ENCODE measurements around the gene DPP7. TPM values are rescaled to one million over a fixed set of nuclear protein-coding genes. Genes with fewer than 3 reads are reported as not detected.
A peak's percentile ranks its signal among the peaks of the same experiment; 100 is the strongest.

The DPP7 gene
- total and polyA plus RNA-seq, 10 of the 15 experiments (the other 5 are each of a cell fraction or from before 2014, with no cell fraction given) = 0.68 to 245 (median 106) TPM

GRCh38 chr9:137095664-137096517 is 18.6 kb downstream of the DPP7 start:
- peak; percentile 61 for DNase-seq (ENCODE audit: low read depth, low spot score)
- peak overlapping the region; percentile 61 for H3K27ac ChIP-seq (ENCODE audit: control insufficient read depth, insufficient read depth)
- no peaks in the 10 kb centered on the region for H3K79me2 ChIP-seq (ENCODE audit: control insufficient read depth, insufficient read depth, low read length)
- intact Hi-C loops (cut with micrococcal nuclease; ENCODE audit: unreplicated experiment) (no loop called here), in situ Hi-C loops (cut with MboI) (no loop called here)
- H3K36me3 ChIP-seq (ENCODE audit: control insufficient read depth in 2 of 2, insufficient read depth in 2 of 2, low read length in 1 of 2) = peaks cover 8 to 23% of the 10 kb centered on the region in 2 experiments; a peak in 3 of 4 replicates
- peak overlapping the region; percentile 61 for H3K4me2 ChIP-seq (ENCODE audit: control insufficient read depth, insufficient read depth)
- no peaks in the 10 kb centered on the region for H3K27me3 ChIP-seq (replicated peaks in 1 of 2; ENCODE audit: control insufficient read depth in 2 of 2, insufficient read depth in 2 of 2, low read length in 1 of 2)
- ChIA-PET CTCF (interaction anchor here (0.6 to 1.7 kb wide), 23 partner anchors 8 to 310 kb away, joined by 3 to 41 read pairs (median 5); partner anchors contain the start of genes DPP7, MAN1B1, RNF224 and SAPCD2), RAD21 (ENCODE audit: unreplicated experiment) (interaction anchor here (0.6 to 2.0 kb wide), 23 partner anchors 8 to 141 kb away, joined by 3 to 32 read pairs (median 5); partner anchors contain the start of genes ANAPC2, DPP7, MAN1B1 and RNF224), POLR2A (interaction anchor here (0.5 to 2.8 kb wide), 21 partner anchors 8 to 145 kb away, joined by 3 to 38 read pairs (median 4); partner anchors contain the start of genes MAN1B1, RNF208, RNF224 and SAPCD2), SMC1A (ENCODE audit: uncharacterized antibody, unreplicated experiment) (interaction anchor here (0.7 to 1.9 kb wide), 15 partner anchors 9 to 129 kb away, joined by 3 to 14 read pairs (median 4); partner anchors contain the start of genes ANAPC2, CYSRT1, MAN1B1 and SAPCD2)
- peak overlapping the region; percentile 49; the same call in 1 of the 2 replicates for H3K4me3 ChIP-seq
- peak overlapping the region; percentile 5; the same call in 1 of the 2 replicates for H3K9ac ChIP-seq (ENCODE audit: control insufficient read depth, insufficient read depth, low read length)
- H2AFZ ChIP-seq (ENCODE audit: control insufficient read depth, low read depth, low read length) = peak overlapping the region; percentile 64
- H3K4me1 ChIP-seq (ENCODE audit: control insufficient read depth, insufficient read depth, low read length) = peaks cover 11% of the 10 kb centered on the region
- H4K20me1 ChIP-seq (ENCODE audit: control insufficient read depth, insufficient read depth) = no peaks in the 10 kb centered on the region
- peak; percentile 97 for FAIRE-seq
- 30% methylated on average over 30 of the region's 30 CpGs for WGBS (ENCODE audit: insufficient coverage, insufficient replicate concordance, low lambda C conversion rate, missing lambda C conversion rate)
- no TSS peak for BruUV-seq (replicated peaks)
- no peaks in the 10 kb centered on the region; the same call in 2 of the 3 replicates for H3K9me3 ChIP-seq (replicated peaks; ENCODE audit: control insufficient read depth, insufficient read depth, low read length)
- ATAC-seq = peak; percentile 99
- TF ChIP-seq BACH1 (IDR thresholded peaks at IDR 0.05; ENCODE audit: borderline replicate concordance) (peak; percentile 24; the same call in 1 of the 2 replicates), SRF (IDR thresholded peaks at IDR 0.05; ENCODE audit: low read depth in 2 of 2, low read length in 2 of 2) (peak in 1 of 2 experiments; percentile 39; a peak in 1 of 4 replicates), CHD2 (IDR thresholded peaks at IDR 0.05; ENCODE audit: borderline replicate concordance, low read depth, low read length) (0 out of 2 replicates have a peak, but pooled peaks have one; percentile 53), HCFC1 (IDR thresholded peaks at IDR 0.05; ENCODE audit: low read length) (0 out of 2 replicates have a peak, but pooled peaks have one; percentile 34), RUNX3 (IDR thresholded peaks at IDR 0.05; ENCODE audit: low read length) (peak; percentile 88), KLF5 (IDR thresholded peaks at IDR 0.05; ENCODE audit: partially characterized antibody) (peak; percentile 49), POU2F2 (IDR thresholded peaks at IDR 0.05; ENCODE audit: borderline replicate concordance, low read depth, low read length) (peak; percentile 41; the same call in 1 of the 3 replicates), NBN (IDR thresholded peaks at IDR 0.05) (peak; percentile 95), ZNF207 (IDR thresholded peaks at IDR 0.05; ENCODE audit: borderline replicate concordance) (peak; percentile 33; the same call in 1 of the 2 replicates), SUZ12 (IDR thresholded peaks at IDR 0.05; ENCODE audit: unreplicated experiment) (no peak), STAT1 (conservative IDR thresholded peaks at IDR 0.05) (0 out of 2 replicates have a peak, but pooled peaks have one; percentile 28), RCOR1 (conservative IDR thresholded peaks at IDR 0.05; ENCODE audit: low read depth, low read length) (0 out of 2 replicates have a peak, but pooled peaks have one; percentile 77), MEF2B (IDR thresholded peaks at IDR 0.05; ENCODE audit: partially characterized antibody, poor library complexity, severe bottlenecking) (peak; percentile 60), PBX3 (IDR thresholded peaks at IDR 0.05; ENCODE audit: insufficient replicate concordance, low read depth, low read length) (no peak), SMARCA5 (IDR thresholded peaks at IDR 0.05) (peak; percentile 76), RAD51 (IDR thresholded peaks at IDR 0.05) (peak; percentile 35; the same call in 1 of the 2 replicates)
- TF ChIP-seq, protein P1, sequence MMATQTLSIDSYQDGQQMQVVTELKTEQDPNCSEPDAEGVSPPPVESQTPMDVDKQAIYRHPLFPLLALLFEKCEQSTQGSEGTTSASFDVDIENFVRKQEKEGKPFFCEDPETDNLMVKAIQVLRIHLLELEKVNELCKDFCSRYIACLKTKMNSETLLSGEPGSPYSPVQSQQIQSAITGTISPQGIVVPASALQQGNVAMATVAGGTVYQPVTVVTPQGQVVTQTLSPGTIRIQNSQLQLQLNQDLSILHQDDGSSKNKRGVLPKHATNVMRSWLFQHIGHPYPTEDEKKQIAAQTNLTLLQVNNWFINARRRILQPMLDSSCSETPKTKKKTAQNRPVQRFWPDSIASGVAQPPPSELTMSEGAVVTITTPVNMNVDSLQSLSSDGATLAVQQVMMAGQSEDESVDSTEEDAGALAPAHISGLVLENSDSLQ (IDR thresholded peaks at IDR 0.05) = peak; percentile 24; the same call in 1 of the 2 replicates
- TF ChIP-seq, protein P2, sequence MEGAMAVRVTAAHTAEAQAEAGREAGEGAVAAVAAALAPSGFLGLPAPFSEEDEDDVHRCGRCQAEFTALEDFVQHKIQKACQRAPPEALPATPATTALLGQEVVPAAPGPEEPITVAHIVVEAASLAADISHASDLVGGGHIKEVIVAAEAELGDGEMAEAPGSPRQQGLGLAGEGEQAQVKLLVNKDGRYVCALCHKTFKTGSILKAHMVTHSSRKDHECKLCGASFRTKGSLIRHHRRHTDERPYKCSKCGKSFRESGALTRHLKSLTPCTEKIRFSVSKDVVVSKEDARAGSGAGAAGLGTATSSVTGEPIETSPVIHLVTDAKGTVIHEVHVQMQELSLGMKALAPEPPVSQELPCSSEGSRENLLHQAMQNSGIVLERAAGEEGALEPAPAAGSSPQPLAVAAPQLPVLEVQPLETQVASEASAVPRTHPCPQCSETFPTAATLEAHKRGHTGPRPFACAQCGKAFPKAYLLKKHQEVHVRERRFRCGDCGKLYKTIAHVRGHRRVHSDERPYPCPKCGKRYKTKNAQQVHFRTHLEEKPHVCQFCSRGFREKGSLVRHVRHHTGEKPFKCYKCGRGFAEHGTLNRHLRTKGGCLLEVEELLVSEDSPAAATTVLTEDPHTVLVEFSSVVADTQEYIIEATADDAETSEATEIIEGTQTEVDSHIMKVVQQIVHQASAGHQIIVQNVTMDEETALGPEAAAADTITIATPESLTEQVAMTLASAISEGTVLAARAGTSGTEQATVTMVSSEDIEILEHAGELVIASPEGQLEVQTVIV (IDR thresholded peaks at IDR 0.05; ENCODE audit: borderline replicate concordance, partially characterized antibody) = no peak
